Panc1 (cell line): ENCODE results near the gene TNS2. TPM values are rescaled to one million over a fixed set of nuclear protein-coding genes. Genes with fewer than 3 reads are reported as not detected.

Experiments
- ATAC-seq: fragments of 200-7000 bp; cut with Tn5 transposase; 2 replicates; pipeline ENCODE4 v1.9.1; 2020; ENCODE audit warnings: mild to moderate bottlenecking, moderate library complexity
- BruUV-seq: library from RNA; stranded (reverse); fragments of 400-500 nt; replicated peaks from 2 replicates; lab custom pipeline; 2021; lab: Mats Ljungman, UMichigan
- CTCF ChIA-PET: fragments of 300-600 bp; sonication (Branson Sonifier 250); formaldehyde crosslinking; loops from one replicate; lab custom pipeline; 2022; ENCODE audit warnings: antibody characterized with exemption; lab: Charles Lee
- POLR2A ChIA-PET: fragments of 300-600 bp; sonication (Branson Sonifier 250); formaldehyde crosslinking; loops from one replicate; lab custom pipeline; 2022; ENCODE audit warnings: antibody characterized with exemption; lab: Charles Lee
- DNase-seq: peaks from one replicate; pipeline ENCODE4 v3.0.0-alpha.2; 2010; ENCODE audit warnings: low read depth, low spot score
- H3K27ac ChIP-seq: 2 replicates; pipeline ENCODE4 v1.5.1; 2011; ENCODE audit warnings: mild to moderate bottlenecking, low read length, inconsistent platforms
- H3K27me3 ChIP-seq: fragments of 200-500 bp; sonication (Bioruptor generic); 2 replicates; pipeline ENCODE4 v1.6.0; 2014; ENCODE audit warnings: low read length, inconsistent platforms; ENCODE audit not compliant: control insufficient read depth, insufficient read depth
- H3K36me3 ChIP-seq: fragments of 200-500 bp; sonication (Bioruptor generic); 2 replicates; pipeline ENCODE4 v1.5.1; 2014; ENCODE audit warnings: inconsistent platforms, mild to moderate bottlenecking, low read length, moderate library complexity; ENCODE audit not compliant: control insufficient read depth, insufficient read depth
- H3K4me1 ChIP-seq: 2 replicates; pipeline ENCODE4 v1.5.1; 2011; ENCODE audit warnings: inconsistent platforms, mild to moderate bottlenecking, low read length, moderate library complexity; ENCODE audit not compliant: control insufficient read depth, insufficient read depth
- H3K4me3 ChIP-seq, 2 experiments: 2 replicates each; pipeline ENCODE4 v1.5.1; 2011 to 2012; ENCODE audit warnings: low read depth in 2 of 2, low read length in 2 of 2, mild to moderate bottlenecking in 2 of 2, inconsistent platforms in 1 of 2, moderate library complexity in 1 of 2
- H3K9me3 ChIP-seq: fragments of 200-500 bp; sonication (Bioruptor generic); 2 replicates; pipeline ENCODE4 v1.5.1; 2014; ENCODE audit warnings: low read depth, mild to moderate bottlenecking, inconsistent platforms, low read length, moderate library complexity; ENCODE audit not compliant: control insufficient read depth, insufficient read depth
- CTCF ChIP-seq: fragments of 450-650 bp; IDR thresholded peaks from 2 replicates; pipeline ENCODE4 v1.5.1; 2017; ENCODE audit warnings: mild to moderate bottlenecking
- POLR2AphosphoS5 ChIP-seq: IDR thresholded peaks from 2 replicates; pipeline ENCODE4 v1.6.1; 2012; ENCODE audit warnings: mild to moderate bottlenecking, low read depth, low read length, moderate library complexity
- REST ChIP-seq, 2 experiments: IDR thresholded peaks; 2 replicates each; pipeline ENCODE4 v1.6.1; 2011 to 2012; ENCODE audit warnings: low read depth in 2 of 2, control low read depth in 1 of 2, low read length in 1 of 2, mild to moderate bottlenecking in 1 of 2, moderate library complexity in 1 of 2; ENCODE audit not compliant: insufficient read depth in 1 of 2
- SIN3A ChIP-seq: IDR thresholded peaks from 2 replicates; pipeline ENCODE4 v1.6.1; 2012; ENCODE audit warnings: low read depth, mild to moderate bottlenecking, low read length, moderate library complexity, borderline replicate concordance; ENCODE audit not compliant: insufficient read depth
- TCF7L2 ChIP-seq: IDR thresholded peaks from 2 replicates; pipeline ENCODE4 v1.6.1; 2011; ENCODE audit warnings: mild to moderate bottlenecking, low read depth, low read length, inconsistent platforms
- in situ Hi-C: cut with HindIII; loops from 2 replicates; pipeline ENCODE4 v1.10.0; 2016; ENCODE audit warnings: low sequenced_read_pairs, low pct_unique_long_range_greater_than_20kb
- intact Hi-C: fragments of 100-400 bp; cut with micrococcal nuclease; formaldehyde crosslinking; loops from one replicate; pipeline ENCODE4 v1.10.0; 2022; ENCODE audit not compliant: unreplicated experiment
- total RNA-seq: library from RNA; stranded (reverse); gene quantifications from one replicate; pipeline ENCODE4 v1.2.1, GENCODE V29; 2021; ENCODE audit not compliant: unreplicated experiment

TNS2 gene
- total RNA-seq, 1 experiment from 2014 or later = 48.1 TPM

DNA sequence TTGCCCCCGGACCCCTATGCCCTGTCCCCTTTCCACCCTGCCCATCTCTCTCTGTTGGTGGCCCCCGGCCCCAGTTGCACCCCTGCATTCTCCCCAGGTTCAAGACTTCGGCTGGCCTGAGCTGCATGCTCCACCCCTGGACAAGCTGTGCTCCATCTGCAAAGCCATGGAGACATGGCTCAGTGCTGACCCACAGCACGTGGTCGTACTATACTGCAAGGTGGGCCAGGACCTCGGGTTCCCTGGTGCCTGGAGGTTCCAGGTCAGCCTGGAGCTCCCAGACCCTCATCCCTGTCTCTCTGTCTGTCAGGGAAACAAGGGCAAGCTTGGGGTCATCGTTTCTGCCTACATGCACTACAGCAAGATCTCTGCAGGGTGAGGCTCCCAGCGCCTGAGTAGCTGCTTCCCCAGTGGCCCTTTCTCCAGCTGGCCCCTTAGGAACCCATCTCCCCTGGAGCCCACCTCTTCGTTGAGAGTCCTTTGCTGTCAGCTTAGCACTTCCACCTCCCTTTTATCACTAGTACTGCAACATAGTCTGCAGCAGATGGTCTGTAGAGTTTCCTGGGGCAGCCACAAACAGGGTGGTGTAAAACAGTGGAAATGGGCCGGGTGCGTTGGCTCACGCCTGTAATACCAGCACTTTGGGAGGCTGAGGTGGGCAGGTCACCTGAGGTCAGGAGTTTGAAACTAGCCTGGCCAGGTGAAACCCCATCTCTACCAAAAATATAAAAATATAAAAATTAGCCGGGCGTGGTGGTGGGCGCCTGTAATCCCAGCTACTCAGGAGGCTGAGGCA, 5.8 kb downstream of the TNS2 start:
- no TSS peak for BruUV-seq
- in situ Hi-C loops = no loop called here
- Histone ChIP-seq H3K4me1 (peaks cover 32% of the 10 kb centered on the region), H3K27me3 (no peaks in the 10 kb centered on the region), H3K9me3 (no peaks in the 10 kb centered on the region), H3K36me3 (no peaks in the 10 kb centered on the region), H3K4me3 (no peak overlapping the region), H3K27ac (no peak overlapping the region)
- no peak for DNase-seq
- POLR2A ChIA-PET = interaction anchor here (0.6 kb wide), 1 partner anchor 70 kb away, joined by 5 read pairs; no protein-coding TSS in a partner anchor
- TF ChIP-seq CTCF (no peak), TCF7L2 (no peak), SIN3A (no peak), REST (IDR thresholded peaks at IDR 0.05; ENCODE audit: insufficient read depth in 1 of 2, low read depth in 2 of 2, low read length in 1 of 2) (no peak), POLR2AphosphoS5 (no peak)
- intact Hi-C loops = no loop called here
- no peak for ATAC-seq
- CTCF ChIA-PET = interaction anchor here (1.0 kb wide), 1 partner anchor 11 kb away, joined by 3 read pairs; no protein-coding TSS in a partner anchor

DNA sequence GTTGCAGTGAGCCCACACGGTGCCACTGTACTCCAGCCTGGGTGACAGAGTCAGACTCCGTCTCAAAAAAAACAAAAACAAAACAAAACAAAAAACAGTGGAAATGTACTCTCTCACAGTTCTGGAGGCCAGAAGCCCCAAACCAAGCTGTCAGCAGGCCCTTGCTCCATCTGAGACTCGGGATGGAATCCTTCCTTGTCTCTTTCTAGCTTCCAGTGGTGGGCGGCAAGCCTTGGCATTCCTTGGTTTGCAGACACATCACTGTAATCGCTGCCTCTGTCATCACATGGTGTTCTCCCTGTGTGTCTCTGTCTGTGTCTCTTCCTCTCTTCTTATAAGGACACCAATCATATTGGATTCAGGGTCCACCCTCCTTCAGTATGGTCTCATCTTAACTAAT, 6.4 kb downstream of the TNS2 start:
- Histone ChIP-seq H3K4me3 (no peak overlapping the region), H3K4me1 (peaks cover 32% of the 10 kb centered on the region), H3K36me3 (no peaks in the 10 kb centered on the region), H3K9me3 (no peaks in the 10 kb centered on the region), H3K27me3 (no peaks in the 10 kb centered on the region), H3K27ac (no peak overlapping the region)
- ATAC-seq (no peak), DNase-seq (no peak)
- ChIA-PET POLR2A (no interaction called here), CTCF (interaction anchor here (1.1 kb wide), 1 partner anchor 8 kb away, joined by 3 read pairs; no protein-coding TSS in a partner anchor)
- TF ChIP-seq POLR2AphosphoS5 (no peak), REST (IDR thresholded peaks at IDR 0.05; ENCODE audit: insufficient read depth in 1 of 2, low read depth in 2 of 2, low read length in 1 of 2) (no peak), TCF7L2 (no peak), SIN3A (no peak), CTCF (no peak)
- in situ Hi-C loops = no loop called here
- intact Hi-C loops = no loop called here
- BruUV-seq = TSS peak; percentile 63
